ENCODE measurements around the gene BMPER.

DNA sequence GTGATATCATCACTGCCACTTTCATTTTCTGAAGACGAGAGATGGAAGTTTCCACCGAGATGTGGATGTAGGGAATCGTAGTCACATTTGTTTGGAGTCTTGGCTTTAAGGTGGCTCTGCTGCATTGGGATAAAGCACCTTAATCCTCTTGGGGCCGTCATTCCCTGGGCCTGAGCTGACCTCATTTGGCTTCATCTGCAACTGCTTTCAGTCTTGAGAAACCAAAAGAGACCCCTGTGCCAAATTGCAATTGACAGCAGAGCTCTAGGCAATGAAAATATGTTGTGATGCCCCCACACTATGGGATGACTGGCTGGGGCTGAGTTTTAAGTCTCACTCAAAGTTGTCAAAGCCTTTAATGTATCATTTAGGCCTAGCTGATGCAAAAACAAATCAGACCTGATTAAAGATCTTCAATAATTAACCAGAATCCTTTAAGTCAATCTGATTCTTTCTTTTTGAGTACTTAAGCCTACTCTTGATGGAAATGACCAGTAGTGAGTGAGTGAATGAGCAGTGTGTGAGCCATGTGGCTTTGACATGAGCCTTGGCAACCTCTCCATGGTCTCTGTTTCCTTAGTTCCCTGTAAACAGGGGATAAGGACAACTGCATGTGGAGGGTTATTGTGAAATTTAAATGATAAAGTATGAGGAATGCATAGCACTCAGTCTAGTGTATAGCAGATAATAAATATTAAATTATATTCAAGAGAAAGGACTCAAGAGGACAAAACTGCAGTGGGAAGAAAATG, 155.0 kb downstream of the BMPER start:
- TF ChIP-seq PRDM1 (tag by site-specific recombination; IDR thresholded peaks at IDR 0.05): no peak
- TF ChIP-seq, protein P1, sequence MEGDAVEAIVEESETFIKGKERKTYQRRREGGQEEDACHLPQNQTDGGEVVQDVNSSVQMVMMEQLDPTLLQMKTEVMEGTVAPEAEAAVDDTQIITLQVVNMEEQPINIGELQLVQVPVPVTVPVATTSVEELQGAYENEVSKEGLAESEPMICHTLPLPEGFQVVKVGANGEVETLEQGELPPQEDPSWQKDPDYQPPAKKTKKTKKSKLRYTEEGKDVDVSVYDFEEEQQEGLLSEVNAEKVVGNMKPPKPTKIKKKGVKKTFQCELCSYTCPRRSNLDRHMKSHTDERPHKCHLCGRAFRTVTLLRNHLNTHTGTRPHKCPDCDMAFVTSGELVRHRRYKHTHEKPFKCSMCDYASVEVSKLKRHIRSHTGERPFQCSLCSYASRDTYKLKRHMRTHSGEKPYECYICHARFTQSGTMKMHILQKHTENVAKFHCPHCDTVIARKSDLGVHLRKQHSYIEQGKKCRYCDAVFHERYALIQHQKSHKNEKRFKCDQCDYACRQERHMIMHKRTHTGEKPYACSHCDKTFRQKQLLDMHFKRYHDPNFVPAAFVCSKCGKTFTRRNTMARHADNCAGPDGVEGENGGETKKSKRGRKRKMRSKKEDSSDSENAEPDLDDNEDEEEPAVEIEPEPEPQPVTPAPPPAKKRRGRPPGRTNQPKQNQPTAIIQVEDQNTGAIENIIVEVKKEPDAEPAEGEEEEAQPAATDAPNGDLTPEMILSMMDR (tag by site-specific recombination; IDR thresholded peaks at IDR 0.05): no peak
